GM12878 (cell line): ENCODE data around the gene MPC1L.
A peak's percentile ranks its signal among the peaks of the same experiment; 100 is the strongest.

ENCODE experiments used
- CEBPB ChIP-seq, 2 experiments: fragments of 150-350 bp in 1 of 2; IDR thresholded peaks; 2 replicates each; pipeline ENCODE4 v1.6.1; 2012 to 2014; ENCODE audit warnings: low read depth in 2 of 2, low read length in 2 of 2, borderline replicate concordance in 1 of 2, inconsistent platforms in 1 of 2
- CHD1 ChIP-seq: IDR thresholded peaks from 2 replicates; pipeline ENCODE4 v1.6.1; 2012; ENCODE audit warnings: low read depth, low read length, improper control_type of control experiment
- CREM ChIP-seq: IDR thresholded peaks from 2 replicates; pipeline ENCODE4 v1.6.1; 2014; ENCODE audit warnings: antibody characterized with exemption, low read depth
- DPF2 ChIP-seq: fragments of 450-650 bp; IDR thresholded peaks from 2 replicates; pipeline ENCODE4 v1.6.1; 2017; ENCODE audit warnings: mild to moderate bottlenecking
- EZH2 ChIP-seq: IDR thresholded peaks from 2 replicates; pipeline ENCODE4 v1.6.1; 2012; ENCODE audit warnings: low read depth, mild to moderate bottlenecking, control low read depth, inconsistent platforms, low read length, borderline replicate concordance; ENCODE audit not compliant: control insufficient read depth
- FOS ChIP-seq: IDR thresholded peaks from 3 replicates; pipeline ENCODE4 v1.6.1; 2011; ENCODE audit warnings: borderline replicate concordance; ENCODE audit not compliant: insufficient read length; ENCODE audit errors: extremely low read depth
- NRF1 ChIP-seq: conservative IDR thresholded peaks from 2 replicates; pipeline ENCODE4 v1.6.1; 2011; ENCODE audit warnings: mild to moderate bottlenecking, low read depth, low read length, improper control_type of control experiment
- TF ChIP-seq, protein P1 (sequence below), 3 experiments: IDR thresholded peaks in 2 of 3; conservative IDR thresholded peaks in 1 of 3; 2 replicates each; pipeline ENCODE4 v1.5.1; 2011; ENCODE audit warnings: low read depth in 3 of 3, low read length in 3 of 3, mild to moderate bottlenecking in 3 of 3, control low read depth in 2 of 3, moderate library complexity in 2 of 3, inconsistent platforms in 1 of 3, mixed read lengths in 1 of 3; ENCODE audit not compliant: control insufficient read depth in 2 of 3, insufficient read depth in 1 of 3; ENCODE audit errors: extremely low read depth in 1 of 3
- TF ChIP-seq, protein P2 (sequence below): IDR thresholded peaks from 2 replicates; pipeline ENCODE4 v1.6.1; 2011; ENCODE audit warnings: low read depth, low read length, improper control_type of control experiment, borderline replicate concordance

DNA sequence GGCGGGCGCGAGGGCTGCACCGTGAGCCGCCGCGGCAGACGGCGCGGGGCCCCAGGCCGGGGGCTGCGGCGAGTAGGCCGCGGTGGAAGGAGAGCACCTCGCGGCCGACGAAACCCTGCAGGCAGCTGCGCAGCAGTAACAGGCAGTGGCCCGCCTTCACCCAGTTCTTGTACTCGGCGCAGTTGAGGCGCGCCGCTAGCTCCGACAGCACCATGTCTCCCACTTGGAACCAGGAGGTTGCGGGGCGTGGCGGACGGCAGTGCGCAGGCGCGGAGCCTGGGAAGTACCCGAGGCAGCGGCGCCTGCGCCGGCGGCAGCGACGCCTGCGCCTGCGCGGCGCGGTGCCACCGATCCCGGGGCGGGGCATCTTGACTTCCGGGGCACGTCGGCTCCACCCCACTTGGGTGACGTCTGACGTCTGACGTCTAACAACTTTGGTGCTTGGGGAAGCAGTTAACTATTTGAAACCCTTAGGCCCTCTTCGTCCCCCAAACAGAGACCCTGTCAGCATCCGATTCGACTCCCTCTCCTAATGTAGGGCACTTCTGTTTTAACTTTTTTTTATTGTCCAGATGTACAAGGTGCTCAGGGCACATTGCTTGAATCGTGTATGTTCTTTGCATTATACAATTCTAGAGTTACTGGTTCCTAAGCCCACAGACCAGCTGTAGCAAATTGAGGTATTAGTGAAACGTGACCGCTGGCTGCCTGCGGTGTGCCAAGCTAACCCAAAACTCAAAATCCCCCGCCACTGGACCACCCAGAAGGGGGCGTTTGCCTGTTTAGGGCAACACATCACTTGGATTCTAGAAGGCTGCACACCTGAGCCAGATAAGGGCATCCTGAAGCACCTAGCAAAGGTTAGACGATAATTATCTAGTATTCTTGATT, 24.3 kb downstream of the MPC1L start, which contains the start of gene CXorf38:
- TF ChIP-seq, protein P1, sequence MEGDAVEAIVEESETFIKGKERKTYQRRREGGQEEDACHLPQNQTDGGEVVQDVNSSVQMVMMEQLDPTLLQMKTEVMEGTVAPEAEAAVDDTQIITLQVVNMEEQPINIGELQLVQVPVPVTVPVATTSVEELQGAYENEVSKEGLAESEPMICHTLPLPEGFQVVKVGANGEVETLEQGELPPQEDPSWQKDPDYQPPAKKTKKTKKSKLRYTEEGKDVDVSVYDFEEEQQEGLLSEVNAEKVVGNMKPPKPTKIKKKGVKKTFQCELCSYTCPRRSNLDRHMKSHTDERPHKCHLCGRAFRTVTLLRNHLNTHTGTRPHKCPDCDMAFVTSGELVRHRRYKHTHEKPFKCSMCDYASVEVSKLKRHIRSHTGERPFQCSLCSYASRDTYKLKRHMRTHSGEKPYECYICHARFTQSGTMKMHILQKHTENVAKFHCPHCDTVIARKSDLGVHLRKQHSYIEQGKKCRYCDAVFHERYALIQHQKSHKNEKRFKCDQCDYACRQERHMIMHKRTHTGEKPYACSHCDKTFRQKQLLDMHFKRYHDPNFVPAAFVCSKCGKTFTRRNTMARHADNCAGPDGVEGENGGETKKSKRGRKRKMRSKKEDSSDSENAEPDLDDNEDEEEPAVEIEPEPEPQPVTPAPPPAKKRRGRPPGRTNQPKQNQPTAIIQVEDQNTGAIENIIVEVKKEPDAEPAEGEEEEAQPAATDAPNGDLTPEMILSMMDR (IDR thresholded peaks at IDR 0.05 in 2 of 3, conservative IDR thresholded peaks at IDR 0.05 in 1 of 3; ENCODE audit: control insufficient read depth in 2 of 3, extremely low read depth in 1 of 3, insufficient read depth in 1 of 3, low read depth in 3 of 3, low read length in 3 of 3) = no peak
- TF ChIP-seq, protein P2, sequence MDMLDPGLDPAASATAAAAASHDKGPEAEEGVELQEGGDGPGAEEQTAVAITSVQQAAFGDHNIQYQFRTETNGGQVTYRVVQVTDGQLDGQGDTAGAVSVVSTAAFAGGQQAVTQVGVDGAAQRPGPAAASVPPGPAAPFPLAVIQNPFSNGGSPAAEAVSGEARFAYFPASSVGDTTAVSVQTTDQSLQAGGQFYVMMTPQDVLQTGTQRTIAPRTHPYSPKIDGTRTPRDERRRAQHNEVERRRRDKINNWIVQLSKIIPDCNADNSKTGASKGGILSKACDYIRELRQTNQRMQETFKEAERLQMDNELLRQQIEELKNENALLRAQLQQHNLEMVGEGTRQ = no peak
- TF ChIP-seq CREM = peak; percentile 65
- no peak for TF ChIP-seq CEBPB (IDR thresholded peaks at IDR 0.05; ENCODE audit: borderline replicate concordance in 1 of 2, low read depth in 2 of 2, low read length in 2 of 2)
- TF ChIP-seq NRF1 = peak; percentile 100
- no peak for TF ChIP-seq CHD1
- no peak for TF ChIP-seq FOS
- peak; percentile 55 for TF ChIP-seq DPF2
- no peak for TF ChIP-seq EZH2
